H1 (cell line): ENCODE data around the gene KLK12. TPM values are rescaled to one million over a fixed set of nuclear protein-coding genes. Genes with fewer than 3 reads are reported as not detected.

ENCODE experiments used
- CTCF ChIA-PET: fragments of 300-600 bp; sonication (Branson Sonifier 250); formaldehyde crosslinking; loops from one replicate; lab custom pipeline; 2021; ENCODE audit not compliant: partially characterized antibody; lab: Charles Lee
- POLR2A ChIA-PET: fragments of 300-600 bp; sonication (Branson Sonifier 250); formaldehyde crosslinking; loops from one replicate; lab custom pipeline; 2021; ENCODE audit warnings: inconsistent platforms; ENCODE audit not compliant: partially characterized antibody; lab: Charles Lee
- DNase-seq, 2 experiments: peaks; one replicate each; pipeline versions ENCODE4 v3.0.0 to v3.0.0-alpha.2; 2010 to 2022; ENCODE audit warnings: low spot score in 2 of 2, low read depth in 1 of 2, mixed read lengths in 1 of 2
- FAIRE-seq: peaks from 2 replicates; lab custom pipeline; 2011; peaks lifted over from hg19 to GRCh38; lab: Jason Lieb, UNC
- H2AFZ ChIP-seq: 2 replicates; pipeline ENCODE4 v1.8.1; 2012; ENCODE audit warnings: low read length, inconsistent platforms
- H2AK5ac ChIP-seq: 2 replicates; pipeline ENCODE4 v1.6.1; 2013; ENCODE audit warnings: low read depth, low read length
- H2BK120ac ChIP-seq: replicated peaks from 2 replicates; pipeline ENCODE3; 2013; ENCODE audit warnings: low read depth, low read length, inconsistent platforms
- H2BK12ac ChIP-seq: 2 replicates; pipeline ENCODE4 v1.6.1; 2013; ENCODE audit warnings: low read depth, low read length
- H2BK15ac ChIP-seq: 2 replicates; pipeline ENCODE4 v1.6.1; 2013; ENCODE audit warnings: low read length
- H2BK20ac ChIP-seq: 2 replicates; pipeline ENCODE4 v1.6.1; 2013; ENCODE audit warnings: low read length
- H2BK5ac ChIP-seq: 2 replicates; pipeline ENCODE4 v1.6.1; 2013; ENCODE audit warnings: low read depth, low read length
- H3K14ac ChIP-seq: 2 replicates; pipeline ENCODE4 v1.6.1; 2013; ENCODE audit warnings: inconsistent platforms; ENCODE audit not compliant: insufficient read length
- H3K18ac ChIP-seq: 2 replicates; pipeline ENCODE4 v1.6.1; 2013; ENCODE audit warnings: low read length; ENCODE audit errors: extremely low read depth
- H3K23ac ChIP-seq: 2 replicates; pipeline ENCODE4 v1.6.1; 2013; ENCODE audit warnings: inconsistent platforms; ENCODE audit not compliant: insufficient read length
- H3K23me2 ChIP-seq: 2 replicates; pipeline ENCODE4 v1.6.1; 2013; ENCODE audit warnings: low read depth, low read length
- H3K27ac ChIP-seq: 2 replicates; pipeline ENCODE4 v1.6.1; 2011; ENCODE audit warnings: low read depth, low read length, inconsistent platforms
- H3K27me3 ChIP-seq, 4 experiments: replicated peaks in 1 of 4; 1 replicate in 1 of 4; 2 replicates in 3 of 4; pipeline versions ENCODE4 v1.6.1 to v1.8.1; 2011 to 2013; ENCODE audit warnings: low read length in 3 of 4, mild to moderate bottlenecking in 3 of 4, inconsistent platforms in 2 of 4, mixed read lengths in 2 of 4, moderate library complexity in 1 of 4; ENCODE audit not compliant: control insufficient read depth in 3 of 4, insufficient read depth in 3 of 4; ENCODE audit errors: extremely low read depth in 1 of 4
- H3K36me3 ChIP-seq, 4 experiments: 2 replicates each; pipeline versions ENCODE4 v1.6.1 to v1.8.1; 2011 to 2013; ENCODE audit warnings: mild to moderate bottlenecking in 4 of 4, low read length in 3 of 4, moderate library complexity in 2 of 4, control low read depth in 1 of 4, inconsistent platforms in 1 of 4; ENCODE audit not compliant: insufficient read depth in 4 of 4, control insufficient read depth in 2 of 4
- H3K4ac ChIP-seq: replicated peaks from 2 replicates; pipeline ENCODE3; 2013; ENCODE audit warnings: low read length, low read depth, mixed read lengths, inconsistent platforms; ENCODE audit not compliant: insufficient read length
- H3K4me1 ChIP-seq, 4 experiments: replicated peaks in 1 of 4; 1 replicate in 1 of 4; 2 replicates in 3 of 4; pipeline versions ENCODE4 v1.6.1 to v1.8.1; 2011 to 2013; ENCODE audit warnings: low read length in 3 of 4, inconsistent platforms in 2 of 4, mixed read lengths in 1 of 4; ENCODE audit not compliant: insufficient read depth in 4 of 4, control insufficient read depth in 3 of 4
- H3K4me2 ChIP-seq, 2 experiments: 2 replicates each; pipeline versions ENCODE4 v1.6.1 to v1.8.1; 2011 to 2013; ENCODE audit warnings: low read depth in 2 of 2, low read length in 2 of 2, control low read depth in 1 of 2, inconsistent platforms in 1 of 2, mild to moderate bottlenecking in 1 of 2; ENCODE audit not compliant: insufficient read depth in 1 of 2
- H3K4me3 ChIP-seq, 4 experiments: fragments of 200-600, 300-600 bp in 1 of 4; sonication (generic), shearing (Covaris generic), sonication (Bioruptor Twin) in 1 of 4; 2 replicates each; pipeline versions ENCODE4 v1.5.1 to v1.8.1; 2011 to 2016; ENCODE audit warnings: low read length in 4 of 4, low read depth in 3 of 4, control low read depth in 2 of 4, inconsistent platforms in 2 of 4, mild to moderate bottlenecking in 2 of 4, mixed read lengths in 1 of 4, moderate library complexity in 1 of 4; ENCODE audit not compliant: insufficient read depth in 2 of 4; ENCODE audit errors: extremely low read depth in 1 of 4
- H3K56ac ChIP-seq: replicated peaks from 2 replicates; pipeline ENCODE3; 2013; ENCODE audit warnings: low read depth, mild to moderate bottlenecking, mixed read lengths, low read length, inconsistent platforms; ENCODE audit not compliant: insufficient read length
- H3K79me1 ChIP-seq: 2 replicates; pipeline ENCODE4 v1.6.1; 2013; ENCODE audit warnings: low read depth, low read length, control low read depth
- H3K79me2 ChIP-seq, 2 experiments: 2 replicates each; pipeline versions ENCODE4 v1.6.1 to v1.8.1; 2012 to 2013; ENCODE audit warnings: low read length in 2 of 2, mild to moderate bottlenecking in 2 of 2, inconsistent platforms in 1 of 2; ENCODE audit not compliant: insufficient read depth in 2 of 2, control insufficient read depth in 1 of 2
- H3K9ac ChIP-seq, 4 experiments: replicated peaks in 1 of 4; 1 replicate in 1 of 4; 2 replicates in 3 of 4; pipeline versions ENCODE4 v1.6.1 to v1.8.1; 2011 to 2013; ENCODE audit warnings: low read depth in 3 of 4, low read length in 3 of 4, control low read depth in 2 of 4, mild to moderate bottlenecking in 2 of 4, moderate library complexity in 2 of 4, inconsistent platforms in 1 of 4; ENCODE audit errors: extremely low read depth in 1 of 4
- H3K9me3 ChIP-seq, 2 experiments: 2 replicates each; pipeline versions ENCODE4 v1.6.1 to v1.8.1; 2012 to 2013; ENCODE audit warnings: mild to moderate bottlenecking in 2 of 2, moderate library complexity in 2 of 2, control low read depth in 1 of 2, inconsistent platforms in 1 of 2, low read depth in 1 of 2, low read length in 1 of 2, mixed read lengths in 1 of 2; ENCODE audit not compliant: insufficient read depth in 2 of 2
- H4K20me1 ChIP-seq, 2 experiments: replicated peaks in 1 of 2; 2 replicates each; pipeline versions ENCODE3 to v1.8.1; 2011 to 2013; ENCODE audit warnings: inconsistent platforms in 2 of 2, low read length in 2 of 2, mild to moderate bottlenecking in 1 of 2; ENCODE audit not compliant: insufficient read depth in 2 of 2, control insufficient read depth in 1 of 2
- H4K5ac ChIP-seq: 2 replicates; pipeline ENCODE4 v1.6.1; 2013; ENCODE audit warnings: low read length, low read depth, mixed read lengths, inconsistent platforms; ENCODE audit not compliant: insufficient read length
- H4K8ac ChIP-seq: 2 replicates; pipeline ENCODE4 v1.8.0; 2013; ENCODE audit warnings: mild to moderate bottlenecking, moderate library complexity, low read length, inconsistent platforms; ENCODE audit not compliant: insufficient read depth; ENCODE audit errors: extremely low read depth
- H4K91ac ChIP-seq: replicated peaks from 2 replicates; pipeline ENCODE3; 2013; ENCODE audit warnings: low read length, mixed read lengths, inconsistent platforms; ENCODE audit not compliant: insufficient read length
- BACH1 ChIP-seq: IDR thresholded peaks from 2 replicates; pipeline ENCODE4 v1.6.1; 2012; ENCODE audit warnings: low read length, improper control_type of control experiment
- CHD1 ChIP-seq: IDR thresholded peaks from 2 replicates; pipeline ENCODE4 v1.6.1; 2012; ENCODE audit warnings: low read depth, low read length, improper control_type of control experiment
- E2F6 ChIP-seq: IDR thresholded peaks from 2 replicates; pipeline ENCODE4 v1.6.1; 2012; ENCODE audit warnings: inconsistent platforms
- TCF12 ChIP-seq: IDR thresholded peaks from 2 replicates; pipeline ENCODE4 v1.6.1; 2011; ENCODE audit warnings: low read depth, mild to moderate bottlenecking, low read length
- WGBS, 2 experiments: shearing (Covaris generic) in 1 of 2; methylation state at CpG; one replicate each; pipeline versions ENCODE4 v1.1.6 to v1.1.7; 2013 to 2015; ENCODE audit warnings: low lambda C conversion rate in 2 of 2, mixed read lengths in 2 of 2, inconsistent platforms in 1 of 2, low coverage in 1 of 2, missing lambda C conversion rate in 1 of 2; ENCODE audit not compliant: insufficient replicate concordance in 2 of 2, insufficient coverage in 1 of 2, insufficient read length in 1 of 2; ENCODE audit errors: extremely low coverage in 1 of 2, missing lambda C conversion rate in 1 of 2; 5-methylcytosine and 5-hydroxymethylcytosine counted together
- polyA plus RNA-seq, 7 experiments: library from polyadenylated mRNA; depleted of rRNA in 3 of 7; stranded (reverse) in 5 of 7; unstranded in 2 of 7; fragments of >200 nt in 5 of 7; fragments of 200-250 nt in 2 of 7; gene quantifications; 1 replicate in 5 of 7; 2 replicates in 1 of 7; 4 replicates in 1 of 7; pipeline versions ENCODE4 v1.2.1 to v1.2.3, GENCODE V29; 2011 to 2013; ENCODE audit warnings: missing spikeins in 2 of 7, mixed read lengths in 2 of 7
- total RNA-seq: library from RNA; stranded (reverse); fragmentation: NEBNext Ultra II Directional; extraction: Animal tissue kit (Norgen Biotek cat#: 25700); gene quantifications from 2 replicates; pipeline ENCODE4 v1.2.1, GENCODE V29; 2021
- TF ChIP-seq, protein P1 (sequence below): IDR thresholded peaks from 2 replicates; pipeline ENCODE4 v1.6.1; 2012; ENCODE audit warnings: inconsistent platforms

KLK12 gene
- total and polyA plus RNA-seq, 2 of the 8 experiments (the other 6 are each of a cell fraction or from before 2014, with no cell fraction given), result 0.24 TPM; not detected in 1

GRCh38 chr19:51003316-51003715 is 31.5 kb downstream of the KLK12 start:
- H2AFZ ChIP-seq, result no peak overlapping the region
- no peak overlapping the region for H3K18ac ChIP-seq
- WGBS, 2 experiments, result 90% methylated on average over 6 of the region's 7 CpGs; no CpG with 5 or more reads in 1 of the 2 experiments
- H3K14ac ChIP-seq, result no peak overlapping the region
- H2BK15ac ChIP-seq, result no peak overlapping the region
- no peaks in the 10 kb centered on the region for H3K36me3 ChIP-seq
- H3K27ac ChIP-seq, result no peak overlapping the region
- no peak for TF ChIP-seq E2F6
- TF ChIP-seq CHD1, result no peak
- TF ChIP-seq TCF12, result no peak
- TF ChIP-seq, protein P1, sequence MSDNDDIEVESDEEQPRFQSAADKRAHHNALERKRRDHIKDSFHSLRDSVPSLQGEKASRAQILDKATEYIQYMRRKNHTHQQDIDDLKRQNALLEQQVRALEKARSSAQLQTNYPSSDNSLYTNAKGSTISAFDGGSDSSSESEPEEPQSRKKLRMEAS, result no peak
- no peak for TF ChIP-seq BACH1
- H3K27me3 ChIP-seq, result no peaks in the 10 kb centered on the region; a peak in 1 of 7 replicates
- peaks cover 0 to 18% (median 6%) of the 10 kb centered on the region in 4 experiments; a peak in 6 of 7 replicates for H3K4me1 ChIP-seq
- no peaks in the 10 kb centered on the region for H3K9me3 ChIP-seq
- no peaks in the 10 kb centered on the region for H3K79me2 ChIP-seq
- no peak overlapping the region for H2BK12ac ChIP-seq
- no peaks in the 10 kb centered on the region for H4K20me1 ChIP-seq
- CTCF ChIA-PET, result interaction anchor here (3.7 kb wide), 1 partner anchor 10 kb away, joined by 18 read pairs; no protein-coding TSS in a partner anchor
- DNase-seq (no peak), FAIRE-seq (no peak)
- no peak overlapping the region for H2AK5ac ChIP-seq
- H3K23ac ChIP-seq, result no peak overlapping the region
- no peak overlapping the region for H4K91ac ChIP-seq
- no peaks in the 10 kb centered on the region for H3K79me1 ChIP-seq
- H3K56ac ChIP-seq, result no peak overlapping the region
- no peak overlapping the region for H3K4ac ChIP-seq
- POLR2A ChIA-PET, result no interaction called here
- H3K4me3 ChIP-seq, result no peak overlapping the region
- H2BK5ac ChIP-seq, result no peak overlapping the region
- peak overlapping the region; percentile 65; the same call in 1 of the 2 replicates for H4K8ac ChIP-seq
- no peak overlapping the region for H2BK120ac ChIP-seq
- H3K9ac ChIP-seq, result no peak overlapping the region
- H2BK20ac ChIP-seq, result no peak overlapping the region
- H4K5ac ChIP-seq, result no peak overlapping the region
- H3K4me2 ChIP-seq, result no peak overlapping the region
- H3K23me2 ChIP-seq, result no peaks in the 10 kb centered on the region
